ENCODE data around the gene SSNA1.

SSNA1 gene

GRCh38 chr9:137188490-137189296 lies at the start of gene SSNA1, which contains the start of gene ANAPC2:
Gene SSNA1, plus strand, starts transcription at chr9:137188676. Its CDS starts 51 bp downstream, at chr9:137188727.
Gene ANAPC2, minus strand, starts transcription at chr9:137188560. Its CDS starts 28 bp downstream, at chr9:137188532.
- DNase-seq (ENCODE audit: low read depth in 2 of 3, low spot score in 2 of 3): peak; percentile 91 to 97 (median 96)

- no peak for DNase-seq (ENCODE audit: low read depth in 2 of 3, low spot score in 2 of 3)
These were observed 49.6 kb upstream of the SSNA1 start, which contains the start of gene GRIN1 for GRCh38 chr9:137138722-137139467. Gene GRIN1, plus strand, starts transcription at chr9:137139154. Its CDS starts 333 bp downstream, at chr9:137139487.

- DNase-seq (ENCODE audit: low read depth in 2 of 3, low spot score in 2 of 3): no peak
These were observed 48.9 kb upstream of the SSNA1 start for GRCh38 chr9:137139468-137140150.

- no peak for DNase-seq (ENCODE audit: low read depth in 2 of 3, low spot score in 2 of 3)
These were observed 48.1 kb upstream of the SSNA1 start for GRCh38 chr9:137140151-137141012.

GRCh38 chr9:137141050-137141810 lies 47.2 kb upstream of the SSNA1 start:
- no peak for DNase-seq (ENCODE audit: low read depth in 2 of 3, low spot score in 2 of 3)

GRCh38 chr9:137141976-137142936 lies 46.2 kb upstream of the SSNA1 start:
- DNase-seq (ENCODE audit: low read depth in 2 of 3, low spot score in 2 of 3): no peak

- DNase-seq (ENCODE audit: low read depth in 2 of 3, low spot score in 2 of 3): no peak
These were observed 45.0 kb upstream of the SSNA1 start for GRCh38 chr9:137143459-137143858.

GRCh38 chr9:137145731-137146526 lies 42.5 kb upstream of the SSNA1 start:
- no peak for DNase-seq (ENCODE audit: low read depth in 2 of 3, low spot score in 2 of 3)

GRCh38 chr9:137146527-137146918 lies 42.0 kb upstream of the SSNA1 start:
- no peak for DNase-seq (ENCODE audit: low read depth in 2 of 3, low spot score in 2 of 3)

- DNase-seq (ENCODE audit: low read depth in 2 of 3, low spot score in 2 of 3): no peak
These were observed 41.2 kb upstream of the SSNA1 start for GRCh38 chr9:137147091-137147792.

- no peak for DNase-seq (ENCODE audit: low read depth in 2 of 3, low spot score in 2 of 3)
These were observed 40.7 kb upstream of the SSNA1 start for GRCh38 chr9:137147793-137148160.

- no peak for DNase-seq (ENCODE audit: low read depth in 2 of 3, low spot score in 2 of 3)
These were observed 40.2 kb upstream of the SSNA1 start for GRCh38 chr9:137148242-137148641.

GRCh38 chr9:137148661-137149060 lies 39.8 kb upstream of the SSNA1 start:
- no peak for DNase-seq (ENCODE audit: low read depth in 2 of 3, low spot score in 2 of 3)

- DNase-seq (ENCODE audit: low read depth in 2 of 3, low spot score in 2 of 3): no peak
These were observed 39.1 kb upstream of the SSNA1 start for GRCh38 chr9:137149363-137149762.

- no peak for DNase-seq (ENCODE audit: low read depth in 2 of 3, low spot score in 2 of 3)
These were observed 38.4 kb upstream of the SSNA1 start for GRCh38 chr9:137149942-137150616.

GRCh38 chr9:137150617-137151457 lies 37.6 kb upstream of the SSNA1 start:
- peak in 2 of 3 experiments; percentile 49 to 69 for DNase-seq (ENCODE audit: low read depth in 2 of 3, low spot score in 2 of 3)
